A549 treated with CpdA at 1 μM for 4 hours (cell line): ENCODE measurements around the gene RNF19B. TPM values are rescaled to one million over a fixed set of nuclear protein-coding genes. Genes with fewer than 3 reads are reported as not detected.

Source experiments
- total RNA-seq: library from RNA; stranded (reverse); fragments of 200-300 nt; extraction: Qiagen RNA extraction; gene quantifications from 5 replicates; pipeline ENCODE4 v1.2.3, GENCODE V29; 2022; ENCODE audit warnings: low read depth

Gene RNF19B, protein sequence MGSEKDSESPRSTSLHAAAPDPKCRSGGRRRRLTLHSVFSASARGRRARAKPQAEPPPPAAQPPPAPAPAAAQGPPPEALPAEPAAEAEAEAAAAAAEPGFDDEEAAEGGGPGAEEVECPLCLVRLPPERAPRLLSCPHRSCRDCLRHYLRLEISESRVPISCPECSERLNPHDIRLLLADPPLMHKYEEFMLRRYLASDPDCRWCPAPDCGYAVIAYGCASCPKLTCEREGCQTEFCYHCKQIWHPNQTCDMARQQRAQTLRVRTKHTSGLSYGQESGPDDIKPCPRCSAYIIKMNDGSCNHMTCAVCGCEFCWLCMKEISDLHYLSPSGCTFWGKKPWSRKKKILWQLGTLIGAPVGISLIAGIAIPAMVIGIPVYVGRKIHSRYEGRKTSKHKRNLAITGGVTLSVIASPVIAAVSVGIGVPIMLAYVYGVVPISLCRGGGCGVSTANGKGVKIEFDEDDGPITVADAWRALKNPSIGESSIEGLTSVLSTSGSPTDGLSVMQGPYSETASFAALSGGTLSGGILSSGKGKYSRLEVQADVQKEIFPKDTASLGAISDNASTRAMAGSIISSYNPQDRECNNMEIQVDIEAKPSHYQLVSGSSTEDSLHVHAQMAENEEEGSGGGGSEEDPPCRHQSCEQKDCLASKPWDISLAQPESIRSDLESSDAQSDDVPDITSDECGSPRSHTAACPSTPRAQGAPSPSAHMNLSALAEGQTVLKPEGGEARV
- total RNA-seq, result 22.4 to 25.0 TPM (median 23.7 TPM) in 5 replicates

DNA sequence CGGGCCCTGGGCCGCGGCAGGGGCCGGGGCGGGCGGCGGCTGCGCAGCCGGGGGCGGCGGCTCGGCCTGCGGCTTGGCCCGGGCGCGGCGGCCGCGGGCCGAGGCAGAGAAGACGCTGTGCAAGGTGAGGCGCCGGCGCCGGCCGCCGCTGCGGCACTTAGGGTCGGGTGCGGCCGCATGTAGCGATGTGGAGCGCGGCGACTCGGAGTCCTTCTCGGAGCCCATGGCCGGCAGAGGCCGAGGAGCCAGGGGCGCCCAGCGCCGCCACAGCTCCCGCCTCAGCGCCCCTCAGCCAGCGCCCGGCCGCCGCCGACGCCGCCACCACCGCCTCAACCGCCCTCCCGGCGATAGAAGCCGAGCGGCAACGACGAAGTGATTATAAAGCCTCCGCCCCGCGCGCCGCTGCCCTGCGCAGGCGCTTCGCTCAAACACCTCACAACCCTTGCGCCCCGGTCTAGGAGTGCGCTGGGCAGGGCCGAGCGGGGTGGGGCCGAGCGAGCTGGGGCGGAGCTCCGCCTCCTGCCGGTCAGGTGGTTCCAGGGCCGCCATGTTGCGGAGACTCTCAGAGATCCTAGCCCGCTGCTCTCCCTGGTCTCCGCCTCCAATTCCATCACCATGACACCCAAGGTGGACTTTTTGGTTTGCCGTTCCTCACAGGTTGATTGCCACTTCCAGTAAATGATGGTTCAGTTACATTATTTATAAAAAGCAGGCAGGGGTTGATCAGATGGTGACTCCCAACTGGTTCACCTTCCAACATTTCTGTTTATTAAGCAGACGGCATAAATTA is at the start of gene RNF19B:
Gene RNF19B, minus strand, starts transcription at position 349 of the 790 bp plus-strand sequence. Its CDS starts 124 bp downstream, at position 225.

DNA sequence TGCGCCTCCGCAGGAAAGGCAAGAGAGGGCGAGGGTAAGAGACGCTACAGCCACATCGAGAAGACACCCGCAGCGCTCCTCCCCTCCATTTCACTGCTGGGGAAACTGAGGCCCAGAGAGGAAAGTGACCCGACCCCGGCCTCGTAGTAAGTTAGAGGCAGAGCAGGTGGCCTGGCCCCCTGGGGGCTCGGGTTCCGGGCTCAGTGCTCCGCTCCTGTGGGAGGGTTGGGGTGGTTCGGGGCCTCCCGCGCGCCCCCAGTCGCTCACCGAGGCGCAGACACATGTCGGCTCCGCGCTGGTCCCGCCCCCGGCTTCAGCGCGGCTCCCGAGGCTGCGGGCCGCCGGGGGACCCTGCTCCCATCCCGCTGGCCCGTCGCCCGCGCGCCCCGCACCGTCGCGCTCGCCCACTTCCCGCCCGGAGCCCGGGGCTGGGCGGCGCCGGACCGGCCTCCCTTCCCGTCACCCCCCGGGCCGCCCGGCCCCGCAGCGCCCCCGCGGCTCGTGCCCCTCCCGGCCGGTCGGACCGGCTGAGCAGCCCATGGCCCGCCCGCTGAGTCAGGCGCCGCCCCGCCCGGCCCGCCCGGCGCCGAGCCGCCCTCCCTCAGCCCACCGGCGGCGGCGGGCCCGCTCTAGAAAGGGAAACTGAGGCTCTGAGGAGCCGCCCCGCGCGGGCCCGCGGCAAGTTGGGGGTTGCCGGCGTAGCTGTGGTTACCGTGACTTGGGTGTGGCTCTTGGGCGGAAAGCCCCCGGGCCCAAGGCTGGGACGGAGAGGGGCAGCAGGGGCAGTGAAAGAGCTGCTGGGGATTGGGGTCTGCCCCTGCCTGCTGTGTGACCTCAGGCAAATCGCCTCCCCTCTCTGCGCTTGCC is 63.4 kb downstream of the RNF19B start, which contains the start of gene TMEM54:
Gene TMEM54, minus strand, starts transcription at position 434 of the 867 bp plus-strand sequence. Its CDS starts 151 bp downstream, at position 283.

Other genes starting within 250 kb of the RNF19B start
- gene YARS1, start 147.5 kb downstream of the RNF19B start, total RNA-seq, result 67.1 to 102 TPM (median 75.5 TPM) in 5 replicates
- gene S100PBP, start 147.2 kb downstream of the RNF19B start, total RNA-seq, result 14.1 to 15.8 TPM (median 15.2 TPM) in 5 replicates
- gene FNDC5, start 93.9 kb downstream of the RNF19B start, total RNA-seq, result 0.47 to 0.71 TPM (median 0.54 TPM) in 5 replicates
- 0.22 to 0.51 TPM (median 0.28 TPM) in 5 replicates for gene HPCA, start 78.3 kb downstream of the RNF19B start, total RNA-seq
- gene TMEM54, start 63.4 kb downstream of the RNF19B start, total RNA-seq, result 24.1 to 45.7 TPM (median 44.5 TPM) in 5 replicates
- 141 to 178 TPM (median 155 TPM) in 5 replicates for gene AK2, start 72.1 kb upstream of the RNF19B start, total RNA-seq
- gene AZIN2, start 116.3 kb upstream of the RNF19B start, total RNA-seq, result 0.84 to 2.2 TPM (median 1.3 TPM) in 5 replicates
- gene TRIM62, start 217.2 kb upstream of the RNF19B start, total RNA-seq, result 2.0 to 2.3 TPM (median 2.1 TPM) in 5 replicates